Memory B cell (primary cell): Measurements from ENCODE around the gene RNPS1.

Experiments used
- ATAC-seq: fragments of 150-1000 bp; cut with Tn5 transposase; 2 replicates; pipeline ENCODE4 v1.10.0; 2021; ENCODE audit warnings: low read depth, mild to moderate bottlenecking, moderate library complexity
- DNase-seq, 2 donors: peaks; one replicate each; pipeline ENCODE4 v3.0.0; 2022; ENCODE audit warnings: low spot score in 2 of 2
- H3K27ac Mint-ChIP-seq: one replicate; pipeline ENCODE4 v1.8.0; 2022; ENCODE audit warnings: mild to moderate bottlenecking, moderate library complexity, mixed read lengths
- H3K27me3 Mint-ChIP-seq: one replicate; pipeline ENCODE4 v1.8.0; 2022; ENCODE audit warnings: mixed read lengths
- H3K36me3 Mint-ChIP-seq: one replicate; pipeline ENCODE4 v1.8.0; 2022; ENCODE audit warnings: mild to moderate bottlenecking, mixed read lengths
- H3K4me1 Mint-ChIP-seq: one replicate; pipeline ENCODE4 v1.8.0; 2022; ENCODE audit warnings: mixed read lengths
- H3K4me3 Mint-ChIP-seq: one replicate; pipeline ENCODE4 v1.8.0; 2022; ENCODE audit warnings: mild to moderate bottlenecking, moderate library complexity, mixed read lengths
- H3K9me3 Mint-ChIP-seq: one replicate; pipeline ENCODE4 v1.8.0; 2022; ENCODE audit warnings: mixed read lengths

RNPS1 gene

DNA sequence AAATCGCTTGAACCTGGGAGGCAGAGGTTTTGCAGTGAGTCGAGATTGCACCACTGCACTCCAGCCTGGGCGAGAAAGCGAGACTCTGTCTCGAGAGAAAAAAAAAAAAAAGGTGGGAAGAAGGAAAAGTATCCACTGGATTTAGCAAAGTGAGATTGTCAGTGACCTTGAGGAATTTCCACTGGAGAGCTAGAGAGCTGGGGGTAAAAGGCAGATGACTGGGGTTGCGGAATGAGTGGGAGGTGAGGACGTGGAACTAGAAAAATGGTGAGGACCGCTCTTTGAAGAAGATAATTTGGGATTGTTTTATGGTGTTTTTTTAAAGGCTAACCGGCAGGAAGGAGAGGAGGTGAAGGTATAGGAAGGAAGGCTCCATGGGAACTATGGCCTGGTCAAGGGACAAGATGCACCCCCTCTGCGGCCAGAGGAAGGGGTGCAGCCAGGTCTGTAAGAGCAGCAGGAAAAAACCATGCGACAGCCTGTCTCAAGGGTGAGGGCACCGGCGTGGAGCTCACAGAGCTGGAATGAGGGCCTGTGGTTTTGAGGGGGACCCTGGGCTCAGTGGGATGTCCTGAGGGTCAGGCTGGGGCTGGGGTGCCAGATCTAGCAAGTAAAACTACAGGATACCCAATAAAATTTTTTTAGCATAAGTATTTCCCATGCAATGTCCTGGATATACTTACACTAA lies 63.4 kb downstream of the RNPS1 start:
- Mint-ChIP-seq H3K27ac (peak overlapping the region; percentile 91), H3K9me3 (no peaks in the 10 kb centered on the region)
- ATAC-seq = no peak

More for the DNA sequence above, 63.4 kb downstream of the RNPS1 start:
- Mint-ChIP-seq H3K4me1 (peaks cover 21% of the 10 kb centered on the region), H3K36me3 (peaks cover 11% of the 10 kb centered on the region), H3K27me3 (no peaks in the 10 kb centered on the region), H3K4me3 (peak overlapping the region; percentile 91)
- no peak for DNase-seq
